HUES48 (cell line): Measurements from ENCODE around the gene SCCPDH.

Source experiments
- H3K27ac ChIP-seq: one replicate; pipeline ENCODE4 v1.7.0; 2013; ENCODE audit warnings: low read depth, low read length, inconsistent platforms
- H3K27me3 ChIP-seq: 2 replicates; pipeline ENCODE4 v1.6.1; 2013; ENCODE audit warnings: mild to moderate bottlenecking, low read length; ENCODE audit not compliant: control insufficient read depth, insufficient read depth
- H3K36me3 ChIP-seq: 2 replicates; pipeline ENCODE4 v1.6.1; 2013; ENCODE audit warnings: low read length; ENCODE audit not compliant: control insufficient read depth, insufficient read depth
- H3K4me1 ChIP-seq: 2 replicates; pipeline ENCODE4 v1.6.1; 2013; ENCODE audit warnings: mild to moderate bottlenecking, low read length; ENCODE audit not compliant: control insufficient read depth, insufficient read depth
- H3K4me3 ChIP-seq: 2 replicates; pipeline ENCODE4 v1.5.1; 2013; ENCODE audit warnings: mild to moderate bottlenecking, low read depth, low read length
- H3K9ac ChIP-seq: 2 replicates; pipeline ENCODE4 v1.6.1; 2013; ENCODE audit warnings: mild to moderate bottlenecking, low read depth, low read length, moderate library complexity
- H3K9me3 ChIP-seq: 2 replicates; pipeline ENCODE4 v1.6.1; 2013; ENCODE audit warnings: low read length; ENCODE audit not compliant: control insufficient read depth, insufficient read depth

Gene SCCPDH

GRCh38 chr1:246773213-246773641, 49.0 kb downstream of the SCCPDH start:
- peaks cover 2% of the 10 kb centered on the region; the same call in 1 of the 2 replicates for H3K4me1 ChIP-seq
- no peaks in the 10 kb centered on the region for H3K27me3 ChIP-seq
- no peaks in the 10 kb centered on the region for H3K9me3 ChIP-seq
- H3K9ac ChIP-seq, result no peak overlapping the region
- no peak overlapping the region for H3K4me3 ChIP-seq
- peaks cover 8% of the 10 kb centered on the region for H3K36me3 ChIP-seq
- no peak overlapping the region for H3K27ac ChIP-seq

GRCh38 chr1:246775531-246776385, 51.5 kb downstream of the SCCPDH start:
- no peaks in the 10 kb centered on the region for H3K4me1 ChIP-seq
- H3K4me3 ChIP-seq, result no peak overlapping the region
- H3K9me3 ChIP-seq, result no peaks in the 10 kb centered on the region
- no peaks in the 10 kb centered on the region for H3K27me3 ChIP-seq
- H3K9ac ChIP-seq, result no peak overlapping the region
- H3K27ac ChIP-seq, result no peak overlapping the region
- H3K36me3 ChIP-seq, result peaks cover 8% of the 10 kb centered on the region

GRCh38 chr1:246776923-246777322, 52.7 kb downstream of the SCCPDH start:
- no peak overlapping the region for H3K9ac ChIP-seq
- H3K9me3 ChIP-seq, result no peaks in the 10 kb centered on the region
- H3K36me3 ChIP-seq, result peaks cover 8% of the 10 kb centered on the region
- no peak overlapping the region for H3K4me3 ChIP-seq
- H3K27ac ChIP-seq, result no peak overlapping the region
- no peaks in the 10 kb centered on the region for H3K4me1 ChIP-seq
- no peaks in the 10 kb centered on the region for H3K27me3 ChIP-seq

GRCh38 chr1:246778663-246779062, 54.5 kb downstream of the SCCPDH start:
- no peaks in the 10 kb centered on the region for H3K4me1 ChIP-seq
- no peaks in the 10 kb centered on the region for H3K27me3 ChIP-seq
- no peak overlapping the region for H3K9ac ChIP-seq

GRCh38 chr1:246779561-246780175, 55.5 kb downstream of the SCCPDH start:
- H3K36me3 ChIP-seq, result peaks cover 8% of the 10 kb centered on the region
- H3K27ac ChIP-seq, result no peak overlapping the region
- no peak overlapping the region for H3K9ac ChIP-seq
- no peaks in the 10 kb centered on the region for H3K4me1 ChIP-seq
- no peaks in the 10 kb centered on the region for H3K9me3 ChIP-seq
- no peak overlapping the region for H3K4me3 ChIP-seq
- H3K27me3 ChIP-seq, result no peaks in the 10 kb centered on the region

More at GRCh38 chr1:246778663-246779062, 54.5 kb downstream of the SCCPDH start:
- Histone ChIP-seq H3K9me3 (no peaks in the 10 kb centered on the region), H3K27ac (no peak overlapping the region), H3K4me3 (no peak overlapping the region), H3K36me3 (peaks cover 8% of the 10 kb centered on the region)

- Histone ChIP-seq H3K9ac (no peak overlapping the region), H3K36me3 (peaks cover 8% of the 10 kb centered on the region), H3K9me3 (no peaks in the 10 kb centered on the region), H3K27me3 (no peaks in the 10 kb centered on the region), H3K4me1 (no peaks in the 10 kb centered on the region), H3K27ac (no peak overlapping the region), H3K4me3 (no peak overlapping the region)
These were observed 56.1 kb downstream of the SCCPDH start for GRCh38 chr1:246780264-246780663.

- Histone ChIP-seq H3K4me3 (no peak overlapping the region), H3K9me3 (no peaks in the 10 kb centered on the region), H3K27ac (no peak overlapping the region), H3K36me3 (peaks cover 5% of the 10 kb centered on the region), H3K9ac (no peak overlapping the region), H3K27me3 (no peaks in the 10 kb centered on the region), H3K4me1 (no peaks in the 10 kb centered on the region)
These were observed 57.0 kb downstream of the SCCPDH start for GRCh38 chr1:246781212-246781611.

- no peak overlapping the region for H3K9ac ChIP-seq
- no peak overlapping the region for H3K27ac ChIP-seq
- no peaks in the 10 kb centered on the region for H3K27me3 ChIP-seq
These were observed 58.1 kb downstream of the SCCPDH start for GRCh38 chr1:246782120-246782900.

GRCh38 chr1:246784621-246785493, 60.6 kb downstream of the SCCPDH start:
- H3K27ac ChIP-seq, result no peak overlapping the region
- peaks cover 9% of the 10 kb centered on the region; the same call in 1 of the 2 replicates for H3K4me1 ChIP-seq
- H3K4me3 ChIP-seq, result no peak overlapping the region
- no peak overlapping the region for H3K9ac ChIP-seq
- no peaks in the 10 kb centered on the region for H3K27me3 ChIP-seq
- no peaks in the 10 kb centered on the region for H3K9me3 ChIP-seq
- H3K36me3 ChIP-seq, result no peaks in the 10 kb centered on the region

More at GRCh38 chr1:246782120-246782900, 58.1 kb downstream of the SCCPDH start:
- H3K4me3 ChIP-seq, result no peak overlapping the region
- no peaks in the 10 kb centered on the region for H3K4me1 ChIP-seq
- H3K36me3 ChIP-seq, result 0 out of 2 replicates have a peak, but pooled peaks cover under 1% of the 10 kb centered on the region
- no peaks in the 10 kb centered on the region for H3K9me3 ChIP-seq

- Histone ChIP-seq H3K4me1 (peaks cover 11% of the 10 kb centered on the region; the same call in 1 of the 2 replicates), H3K4me3 (no peak overlapping the region), H3K27me3 (no peaks in the 10 kb centered on the region), H3K9ac (no peak overlapping the region), H3K27ac (no peak overlapping the region), H3K9me3 (no peaks in the 10 kb centered on the region), H3K36me3 (no peaks in the 10 kb centered on the region)
These were observed 61.4 kb downstream of the SCCPDH start for GRCh38 chr1:246785494-246786111.
